Measurements from ENCODE around the gene SHD. TPM values are rescaled to one million over a fixed set of nuclear protein-coding genes. Genes with fewer than 3 reads are reported as not detected.
A peak's percentile ranks its signal among the peaks of the same experiment; 100 is the strongest.

The SHD gene
- total RNA-seq, 4 donors from 2014 or later = 0.41 TPM; not detected in 3

DNA sequence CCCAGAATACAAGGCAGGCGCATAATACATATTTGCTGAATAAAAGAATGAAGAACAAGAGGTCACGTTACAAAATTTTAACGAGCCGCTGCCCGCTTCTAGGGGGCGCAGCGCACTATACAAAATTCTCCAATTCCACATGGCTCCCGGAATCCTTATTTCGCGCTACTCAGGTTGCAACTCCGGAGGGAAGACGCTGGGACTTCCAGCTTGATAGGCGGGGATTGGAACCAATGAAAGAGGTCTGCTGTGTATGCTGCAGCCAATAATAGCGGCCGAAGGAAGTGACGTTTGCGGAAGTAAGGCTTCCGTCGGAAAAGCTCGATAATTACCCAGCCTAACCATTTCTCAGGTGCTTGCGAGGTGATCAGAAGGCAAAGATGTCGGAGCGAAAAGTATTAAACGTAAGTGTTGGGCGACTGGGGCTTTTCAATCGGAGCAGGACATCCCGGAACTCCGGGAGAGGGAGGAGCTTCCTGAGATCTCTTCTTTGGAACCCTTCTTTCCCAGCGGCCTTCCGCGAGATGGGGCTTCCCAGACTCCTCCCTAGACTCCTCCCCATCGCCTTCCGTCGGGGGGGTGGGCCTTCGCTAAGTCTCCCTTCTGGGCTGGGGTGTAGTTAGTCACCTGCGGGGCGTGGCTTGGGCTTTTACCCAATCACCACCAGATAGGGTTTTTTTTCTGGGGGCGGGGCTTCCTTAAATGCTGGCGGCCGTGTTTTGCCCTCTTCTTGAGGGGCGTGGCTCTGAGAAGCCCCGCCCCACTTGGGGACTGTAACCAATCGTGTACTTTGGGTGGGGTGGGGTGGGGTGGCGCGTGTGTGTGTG is 32.1 kb upstream of the SHD start, which contains the start of gene YJU2:
TSS of gene YJU2 (plus strand) at position 314 of the 827 bp plus-strand sequence. CDS start at position 381, 67 bp downstream.
- H3K27me3 ChIP-seq = no peaks in the 10 kb centered on the region
- peak within 1 kb of the TSS; percentile 64 to 94 for H3K4me3 ChIP-seq
- peak within 1 kb of the TSS; percentile 92 to 99 for H3K27ac ChIP-seq
- no peaks in the 10 kb centered on the region for H3K9me3 ChIP-seq
- intact Hi-C loops (cut with DNase I; ENCODE audit: low total_unique reads) = no loop called here
- peak; percentile 97 to 99 for DNase-seq
- no peaks in the 10 kb centered on the region for H3K4me1 ChIP-seq
- TF ChIP-seq, protein P1, sequence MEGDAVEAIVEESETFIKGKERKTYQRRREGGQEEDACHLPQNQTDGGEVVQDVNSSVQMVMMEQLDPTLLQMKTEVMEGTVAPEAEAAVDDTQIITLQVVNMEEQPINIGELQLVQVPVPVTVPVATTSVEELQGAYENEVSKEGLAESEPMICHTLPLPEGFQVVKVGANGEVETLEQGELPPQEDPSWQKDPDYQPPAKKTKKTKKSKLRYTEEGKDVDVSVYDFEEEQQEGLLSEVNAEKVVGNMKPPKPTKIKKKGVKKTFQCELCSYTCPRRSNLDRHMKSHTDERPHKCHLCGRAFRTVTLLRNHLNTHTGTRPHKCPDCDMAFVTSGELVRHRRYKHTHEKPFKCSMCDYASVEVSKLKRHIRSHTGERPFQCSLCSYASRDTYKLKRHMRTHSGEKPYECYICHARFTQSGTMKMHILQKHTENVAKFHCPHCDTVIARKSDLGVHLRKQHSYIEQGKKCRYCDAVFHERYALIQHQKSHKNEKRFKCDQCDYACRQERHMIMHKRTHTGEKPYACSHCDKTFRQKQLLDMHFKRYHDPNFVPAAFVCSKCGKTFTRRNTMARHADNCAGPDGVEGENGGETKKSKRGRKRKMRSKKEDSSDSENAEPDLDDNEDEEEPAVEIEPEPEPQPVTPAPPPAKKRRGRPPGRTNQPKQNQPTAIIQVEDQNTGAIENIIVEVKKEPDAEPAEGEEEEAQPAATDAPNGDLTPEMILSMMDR (IDR thresholded peaks at IDR 0.05) = peak; percentile 23 to 47 (median 38)
- TF ChIP-seq POLR2A (IDR thresholded peaks at IDR 0.05) = peak; percentile 36 to 44
- no peaks in the 10 kb centered on the region for H3K36me3 ChIP-seq

DNA sequence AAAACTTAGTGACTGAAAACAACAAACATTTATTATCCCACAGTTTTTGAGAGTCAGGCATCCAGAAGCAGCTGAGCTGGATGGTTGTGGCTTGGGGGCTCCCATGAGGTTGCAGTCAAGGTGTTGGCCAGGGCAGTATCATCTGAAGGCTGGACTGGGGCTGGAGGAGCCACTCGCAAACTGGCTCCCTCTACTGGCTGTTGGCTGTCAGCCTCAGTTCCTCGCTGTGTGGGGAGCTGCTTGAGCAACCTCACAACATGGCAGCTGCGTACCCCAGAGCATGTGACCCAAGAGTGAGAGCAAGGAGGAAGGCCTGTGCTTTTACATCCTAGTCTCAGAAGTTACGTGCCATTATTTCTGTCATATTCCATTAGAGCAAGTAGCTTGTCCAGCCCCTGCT is 22.5 kb upstream of the SHD start:
- DNase-seq = no peak
- Histone ChIP-seq H3K4me3 (no peak overlapping the region), H3K9me3 (peaks cover 0 to 10% of the 10 kb centered on the region in 2 donors), H3K27me3 (no peaks in the 10 kb centered on the region), H3K27ac (no peak overlapping the region), H3K36me3 (no peaks in the 10 kb centered on the region), H3K4me1 (no peaks in the 10 kb centered on the region)
- TF ChIP-seq, protein P1 (IDR thresholded peaks at IDR 0.05) = no peak
- no peak for TF ChIP-seq POLR2A (IDR thresholded peaks at IDR 0.05)
- intact Hi-C loops (cut with DNase I; ENCODE audit: low total_unique reads) = no loop called here

DNA sequence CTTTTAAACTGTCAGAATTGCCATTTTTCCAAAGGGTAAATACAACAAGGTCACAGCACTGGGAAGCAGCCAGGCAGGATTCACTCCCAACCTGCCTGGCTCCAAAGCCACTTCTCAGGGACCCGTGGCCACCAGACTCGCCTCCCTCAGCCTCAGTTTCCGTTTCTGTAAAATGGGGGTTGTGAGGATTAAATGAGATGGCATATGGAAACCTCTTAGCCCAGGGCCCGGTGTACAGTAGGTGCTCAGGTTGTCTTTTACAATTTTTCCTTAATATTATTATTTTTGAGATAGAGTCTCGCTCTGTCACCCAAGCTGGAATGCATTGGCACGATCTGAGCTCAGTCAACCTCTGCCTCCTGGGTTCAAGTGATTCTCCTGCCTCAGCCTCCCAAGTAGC is 22.0 kb upstream of the SHD start:
- TF ChIP-seq POLR2A (IDR thresholded peaks at IDR 0.05) = no peak
- TF ChIP-seq, protein P1 (IDR thresholded peaks at IDR 0.05) = no peak
- Histone ChIP-seq H3K27ac (no peak overlapping the region), H3K4me3 (no peak overlapping the region), H3K27me3 (no peaks in the 10 kb centered on the region), H3K4me1 (no peaks in the 10 kb centered on the region), H3K9me3 (peaks cover 0 to 10% of the 10 kb centered on the region in 2 donors), H3K36me3 (no peaks in the 10 kb centered on the region)
- intact Hi-C loops (cut with DNase I; ENCODE audit: low total_unique reads) = no loop called here
- no peak for DNase-seq

DNA sequence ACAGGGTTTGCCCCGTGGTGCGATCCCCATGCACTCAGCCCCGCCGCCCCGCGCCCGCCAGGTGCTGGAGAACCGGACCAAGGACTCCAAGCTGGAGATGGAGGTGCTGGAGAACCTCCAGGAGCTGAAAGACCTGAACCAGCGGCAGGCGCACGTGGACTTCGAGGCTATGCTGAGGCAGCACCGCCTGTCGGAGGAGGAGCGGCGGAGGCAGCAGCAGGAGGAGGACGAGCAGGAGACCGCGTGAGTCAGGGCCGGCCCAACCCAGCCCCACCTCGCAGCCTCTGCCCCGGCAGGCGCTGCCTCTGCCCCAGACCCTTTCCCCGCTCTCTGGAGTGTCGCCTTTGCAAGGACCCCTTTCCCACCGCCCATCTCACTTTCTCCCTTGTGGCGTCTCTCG is 20.9 kb upstream of the SHD start:
- no peak for TF ChIP-seq POLR2A (IDR thresholded peaks at IDR 0.05)
- TF ChIP-seq, protein P1 (IDR thresholded peaks at IDR 0.05) = no peak
- intact Hi-C loops (cut with DNase I; ENCODE audit: low total_unique reads) = no loop called here
- Histone ChIP-seq H3K36me3 (no peaks in the 10 kb centered on the region), H3K27ac (no peak overlapping the region), H3K9me3 (peaks cover 0 to 10% of the 10 kb centered on the region in 2 donors), H3K4me3 (no peak overlapping the region), H3K4me1 (no peaks in the 10 kb centered on the region), H3K27me3 (no peaks in the 10 kb centered on the region)
- DNase-seq = no peak

DNA sequence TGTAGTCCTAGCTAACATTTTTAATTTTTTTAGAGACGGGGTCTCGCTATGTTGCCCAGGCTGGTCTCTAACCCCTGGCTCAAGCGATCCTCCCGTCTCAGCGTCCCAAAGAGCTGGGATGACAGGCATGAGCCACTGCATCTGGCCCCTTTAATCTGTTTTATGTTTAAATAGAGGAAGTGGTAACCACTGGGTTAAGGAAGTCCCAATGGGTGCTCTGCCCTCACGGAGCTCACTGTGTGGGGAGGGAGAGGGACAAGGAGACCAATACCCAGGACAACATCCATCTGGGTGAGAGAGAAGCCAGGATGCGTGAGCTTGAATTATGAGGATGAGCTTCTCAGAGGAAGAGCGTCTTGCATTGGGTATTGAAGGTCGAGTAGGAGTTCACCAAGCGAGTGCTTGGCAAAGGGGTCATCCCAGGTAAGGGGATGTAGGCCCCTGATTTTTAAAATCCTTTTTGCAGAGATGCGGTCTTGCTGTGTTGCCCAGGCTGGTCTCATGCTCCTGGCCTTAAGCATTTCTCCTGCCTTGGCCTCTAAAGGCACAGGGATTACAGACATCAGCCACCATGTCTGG is 18.4 kb upstream of the SHD start:
- no peaks in the 10 kb centered on the region for H3K36me3 ChIP-seq
- DNase-seq = no peak

More for the DNA sequence above, 18.4 kb upstream of the SHD start:
- Histone ChIP-seq H3K4me3 (no peak overlapping the region), H3K9me3 (no peaks in the 10 kb centered on the region), H3K4me1 (no peaks in the 10 kb centered on the region), H3K27ac (no peak overlapping the region), H3K27me3 (no peaks in the 10 kb centered on the region)
- intact Hi-C loops (cut with DNase I; ENCODE audit: low total_unique reads) = loop anchor here (10.0 kb wide), 1 partner anchor 94 kb away; no protein-coding TSS in a partner anchor
- TF ChIP-seq, protein P1 (IDR thresholded peaks at IDR 0.05) = no peak
- no peak for TF ChIP-seq POLR2A (IDR thresholded peaks at IDR 0.05)

All from uterus (tissue), 4 donors.